ENCODE results near the gene SLC23A2.

DNA sequence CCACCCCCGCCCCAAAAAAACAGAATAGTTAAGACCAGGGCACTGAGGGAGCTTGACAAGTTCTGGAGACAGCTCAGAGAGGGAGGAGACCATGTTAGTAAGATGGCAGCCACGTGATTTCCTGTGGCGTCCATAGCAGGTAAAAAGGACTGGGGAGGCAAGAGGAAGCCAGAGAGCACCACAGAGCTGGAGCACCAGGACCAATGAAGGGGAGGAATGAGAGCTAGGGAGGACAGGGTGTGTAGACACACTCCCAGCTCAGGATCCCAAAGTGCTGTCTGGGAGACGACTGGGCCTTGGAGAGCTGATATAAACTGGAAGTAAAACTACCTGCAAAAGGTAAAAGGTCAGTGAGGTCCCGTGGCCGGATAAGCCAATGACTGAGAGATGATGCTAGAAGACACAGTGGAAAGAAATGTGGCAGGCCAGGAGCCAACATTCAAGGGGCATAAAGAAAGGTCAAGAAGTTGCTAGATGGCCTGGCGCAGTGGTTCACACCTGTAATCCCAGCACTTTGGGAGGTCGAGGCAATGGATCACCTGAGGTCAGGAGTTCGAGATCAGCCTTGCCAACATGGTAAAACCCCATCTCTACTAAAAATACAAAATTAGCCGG, 39.0 kb downstream of the SLC23A2 start:
- no peak for TF ChIP-seq POLR2A (IDR thresholded peaks at IDR 0.05)
- TF ChIP-seq, protein P1, sequence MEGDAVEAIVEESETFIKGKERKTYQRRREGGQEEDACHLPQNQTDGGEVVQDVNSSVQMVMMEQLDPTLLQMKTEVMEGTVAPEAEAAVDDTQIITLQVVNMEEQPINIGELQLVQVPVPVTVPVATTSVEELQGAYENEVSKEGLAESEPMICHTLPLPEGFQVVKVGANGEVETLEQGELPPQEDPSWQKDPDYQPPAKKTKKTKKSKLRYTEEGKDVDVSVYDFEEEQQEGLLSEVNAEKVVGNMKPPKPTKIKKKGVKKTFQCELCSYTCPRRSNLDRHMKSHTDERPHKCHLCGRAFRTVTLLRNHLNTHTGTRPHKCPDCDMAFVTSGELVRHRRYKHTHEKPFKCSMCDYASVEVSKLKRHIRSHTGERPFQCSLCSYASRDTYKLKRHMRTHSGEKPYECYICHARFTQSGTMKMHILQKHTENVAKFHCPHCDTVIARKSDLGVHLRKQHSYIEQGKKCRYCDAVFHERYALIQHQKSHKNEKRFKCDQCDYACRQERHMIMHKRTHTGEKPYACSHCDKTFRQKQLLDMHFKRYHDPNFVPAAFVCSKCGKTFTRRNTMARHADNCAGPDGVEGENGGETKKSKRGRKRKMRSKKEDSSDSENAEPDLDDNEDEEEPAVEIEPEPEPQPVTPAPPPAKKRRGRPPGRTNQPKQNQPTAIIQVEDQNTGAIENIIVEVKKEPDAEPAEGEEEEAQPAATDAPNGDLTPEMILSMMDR (IDR thresholded peaks at IDR 0.05), result no peak

Measured in prostate gland (tissue), 2 donors.